A673 (cell line): ENCODE results near the gene ANKRD23.

ENCODE experiments used
- EZH2 ChIP-seq: fragments of 200-600 bp; sonication (generic); IDR thresholded peaks from 2 replicates; pipeline ENCODE4 v1.6.1; 2017; ENCODE audit warnings: borderline replicate concordance, low read depth, mild to moderate bottlenecking, mixed read lengths, antibody characterized with exemption, low read length; ENCODE audit not compliant: poor library complexity, severe bottlenecking
- TF ChIP-seq, protein P1 (sequence below): fragments of 300-800, 200-600 bp; sonication (generic); conservative IDR thresholded peaks from 2 replicates; pipeline ENCODE4 v1.5.1; 2017; ENCODE audit warnings: low read depth, mild to moderate bottlenecking, antibody characterized with exemption, low read length, moderate library complexity, mixed read lengths

DNA sequence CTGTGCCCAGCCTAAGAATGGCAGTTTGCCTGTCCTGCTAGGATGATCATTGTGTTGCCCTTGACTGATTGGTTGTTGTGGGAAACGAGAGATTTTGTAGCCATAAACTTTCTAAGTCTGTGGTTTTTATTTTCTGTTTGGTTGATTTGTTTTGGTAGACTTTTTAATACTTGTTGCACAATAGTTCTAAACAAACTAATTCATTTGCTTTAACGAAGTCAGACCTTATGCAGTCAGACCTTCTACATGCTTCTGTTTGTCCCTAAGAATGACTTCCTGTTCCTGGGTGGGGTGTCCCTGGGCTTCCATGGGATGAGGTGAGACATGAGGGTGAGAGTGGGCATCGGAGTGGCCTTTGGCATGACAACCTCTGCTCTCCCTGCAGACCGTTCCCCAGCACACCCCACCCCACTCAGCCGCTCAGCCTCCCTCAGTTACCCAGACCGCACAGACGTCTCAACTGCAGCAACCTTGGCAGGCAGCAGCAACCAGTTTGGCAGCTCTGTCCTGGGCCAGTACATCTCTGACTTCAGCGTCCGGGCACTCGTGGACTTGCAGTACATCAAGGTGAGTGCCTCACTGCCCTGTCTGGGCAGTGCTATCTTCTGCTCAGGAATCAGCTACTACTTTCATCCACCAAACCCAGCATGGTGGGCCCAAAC is 35.5 kb downstream of the ANKRD23 start:
- TF ChIP-seq, protein P1, sequence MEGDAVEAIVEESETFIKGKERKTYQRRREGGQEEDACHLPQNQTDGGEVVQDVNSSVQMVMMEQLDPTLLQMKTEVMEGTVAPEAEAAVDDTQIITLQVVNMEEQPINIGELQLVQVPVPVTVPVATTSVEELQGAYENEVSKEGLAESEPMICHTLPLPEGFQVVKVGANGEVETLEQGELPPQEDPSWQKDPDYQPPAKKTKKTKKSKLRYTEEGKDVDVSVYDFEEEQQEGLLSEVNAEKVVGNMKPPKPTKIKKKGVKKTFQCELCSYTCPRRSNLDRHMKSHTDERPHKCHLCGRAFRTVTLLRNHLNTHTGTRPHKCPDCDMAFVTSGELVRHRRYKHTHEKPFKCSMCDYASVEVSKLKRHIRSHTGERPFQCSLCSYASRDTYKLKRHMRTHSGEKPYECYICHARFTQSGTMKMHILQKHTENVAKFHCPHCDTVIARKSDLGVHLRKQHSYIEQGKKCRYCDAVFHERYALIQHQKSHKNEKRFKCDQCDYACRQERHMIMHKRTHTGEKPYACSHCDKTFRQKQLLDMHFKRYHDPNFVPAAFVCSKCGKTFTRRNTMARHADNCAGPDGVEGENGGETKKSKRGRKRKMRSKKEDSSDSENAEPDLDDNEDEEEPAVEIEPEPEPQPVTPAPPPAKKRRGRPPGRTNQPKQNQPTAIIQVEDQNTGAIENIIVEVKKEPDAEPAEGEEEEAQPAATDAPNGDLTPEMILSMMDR = no peak
- TF ChIP-seq EZH2 = no peak
